ENCODE measurements around the gene CFAP157. TPM values are rescaled to one million over a fixed set of nuclear protein-coding genes. Genes with fewer than 3 reads are reported as not detected.
A peak's percentile ranks its signal among the peaks of the same experiment; 100 is the strongest.

CFAP157 gene
- total and polyA plus RNA-seq, 2 of the 13 experiments (the other 11 are each of a cell fraction or from before 2014, with no cell fraction given): 0.07 TPM; not detected in 1

DNA sequence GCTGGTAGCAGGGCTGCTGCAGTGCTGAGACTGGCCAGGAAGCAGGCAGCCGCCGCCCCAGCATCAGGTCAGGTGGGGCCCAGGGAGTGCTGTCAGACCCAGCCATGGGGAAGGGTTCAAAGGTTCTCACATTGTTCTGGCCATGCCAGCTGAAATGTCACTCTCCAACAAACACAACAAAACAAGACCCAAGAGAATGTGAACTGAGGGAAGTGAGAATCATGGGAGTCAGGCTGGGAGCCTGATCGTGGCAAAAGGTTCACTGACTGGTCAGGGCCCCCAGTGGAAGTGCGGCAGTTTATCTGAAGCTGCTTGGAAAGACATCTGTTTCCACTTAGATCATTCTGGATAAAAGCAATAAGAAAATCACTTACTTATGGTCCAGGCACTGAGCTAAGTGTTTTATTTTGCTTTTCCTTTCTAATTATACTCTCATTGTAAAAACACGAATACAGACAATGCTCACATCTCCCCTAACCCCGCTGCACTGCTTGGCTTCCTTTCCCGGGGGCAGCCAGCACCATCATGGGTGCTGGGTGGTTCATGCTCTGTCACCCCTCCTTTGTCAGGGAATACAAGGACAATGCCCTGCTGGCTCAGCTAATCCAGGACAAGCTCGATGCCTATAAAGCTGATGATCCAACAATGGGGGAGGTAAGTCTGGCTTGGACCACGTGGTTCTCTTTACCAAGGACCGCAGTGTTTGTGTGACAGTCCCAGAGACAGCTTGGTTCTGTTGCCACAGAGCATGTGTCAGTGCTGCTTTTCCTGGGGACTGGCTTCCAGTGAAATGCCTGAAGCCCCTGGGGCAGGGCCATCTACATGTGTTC lies 41.9 kb upstream of the CFAP157 start (continued):
- TF ChIP-seq FOXP1 (IDR thresholded peaks at IDR 0.05) (no peak), FOXP1 (CRISPR knock-in tag; IDR thresholded peaks at IDR 0.05) (peak; percentile 24; the same call in 1 of the 2 replicates), ZNF607 (CRISPR knock-in tag; IDR thresholded peaks at IDR 0.05; ENCODE audit: borderline replicate concordance) (peak; percentile 2; the same call in 1 of the 2 replicates), ZC3H4 (CRISPR knock-in tag; IDR thresholded peaks at IDR 0.05; ENCODE audit: borderline replicate concordance) (no peak), RXRB (CRISPR knock-in tag; IDR thresholded peaks at IDR 0.05; ENCODE audit: borderline replicate concordance) (peak; percentile 74; the same call in 1 of the 2 replicates), PHF20 (CRISPR knock-in tag; IDR thresholded peaks at IDR 0.05) (0 out of 2 replicates have a peak, but pooled peaks have one; percentile 47), TOE1 (CRISPR knock-in tag; IDR thresholded peaks at IDR 0.05) (no peak), HDAC2 (CRISPR knock-in tag; IDR thresholded peaks at IDR 0.05) (peak; percentile 35; the same call in 1 of the 2 replicates)
- TF ChIP-seq, protein P1, sequence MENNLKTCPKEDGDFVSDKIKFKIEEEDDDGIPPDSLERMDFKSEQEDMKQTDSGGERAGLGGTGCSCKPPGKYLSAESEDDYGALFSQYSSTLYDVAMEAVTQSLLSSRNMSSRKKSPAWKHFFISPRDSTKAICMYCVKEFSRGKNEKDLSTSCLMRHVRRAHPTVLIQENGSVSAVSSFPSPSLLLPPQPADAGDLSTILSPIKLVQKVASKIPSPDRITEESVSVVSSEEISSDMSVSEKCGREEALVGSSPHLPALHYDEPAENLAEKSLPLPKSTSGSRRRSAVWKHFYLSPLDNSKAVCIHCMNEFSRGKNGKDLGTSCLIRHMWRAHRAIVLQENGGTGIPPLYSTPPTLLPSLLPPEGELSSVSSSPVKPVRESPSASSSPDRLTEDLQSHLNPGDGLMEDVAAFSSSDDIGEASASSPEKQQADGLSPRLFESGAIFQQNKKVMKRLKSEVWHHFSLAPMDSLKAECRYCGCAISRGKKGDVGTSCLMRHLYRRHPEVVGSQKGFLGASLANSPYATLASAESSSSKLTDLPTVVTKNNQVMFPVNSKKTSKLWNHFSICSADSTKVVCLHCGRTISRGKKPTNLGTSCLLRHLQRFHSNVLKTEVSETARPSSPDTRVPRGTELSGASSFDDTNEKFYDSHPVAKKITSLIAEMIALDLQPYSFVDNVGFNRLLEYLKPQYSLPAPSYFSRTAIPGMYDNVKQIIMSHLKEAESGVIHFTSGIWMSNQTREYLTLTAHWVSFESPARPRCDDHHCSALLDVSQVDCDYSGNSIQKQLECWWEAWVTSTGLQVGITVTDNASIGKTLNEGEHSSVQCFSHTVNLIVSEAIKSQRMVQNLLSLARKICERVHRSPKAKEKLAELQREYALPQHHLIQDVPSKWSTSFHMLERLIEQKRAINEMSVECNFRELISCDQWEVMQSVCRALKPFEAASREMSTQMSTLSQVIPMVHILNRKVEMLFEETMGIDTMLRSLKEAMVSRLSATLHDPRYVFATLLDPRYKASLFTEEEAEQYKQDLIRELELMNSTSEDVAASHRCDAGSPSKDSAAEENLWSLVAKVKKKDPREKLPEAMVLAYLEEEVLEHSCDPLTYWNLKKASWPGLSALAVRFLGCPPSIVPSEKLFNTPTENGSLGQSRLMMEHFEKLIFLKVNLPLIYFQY (CRISPR knock-in tag; IDR thresholded peaks at IDR 0.05; ENCODE audit: borderline replicate concordance): peak; percentile 19; the same call in 1 of the 2 replicates
- TF ChIP-seq, protein P2, sequence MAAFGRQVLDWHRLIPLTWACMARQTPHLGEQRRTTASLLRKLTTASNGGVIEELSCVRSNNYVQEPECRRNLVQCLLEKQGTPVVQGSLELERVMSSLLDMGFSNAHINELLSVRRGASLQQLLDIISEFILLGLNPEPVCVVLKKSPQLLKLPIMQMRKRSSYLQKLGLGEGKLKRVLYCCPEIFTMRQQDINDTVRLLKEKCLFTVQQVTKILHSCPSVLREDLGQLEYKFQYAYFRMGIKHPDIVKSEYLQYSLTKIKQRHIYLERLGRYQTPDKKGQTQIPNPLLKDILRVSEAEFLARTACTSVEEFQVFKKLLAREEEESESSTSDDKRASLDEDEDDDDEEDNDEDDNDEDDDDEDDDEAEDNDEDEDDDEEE (CRISPR knock-in tag; IDR thresholded peaks at IDR 0.05): 0 out of 2 replicates have a peak, but pooled peaks have one; percentile 41
- TF ChIP-seq, protein P3, sequence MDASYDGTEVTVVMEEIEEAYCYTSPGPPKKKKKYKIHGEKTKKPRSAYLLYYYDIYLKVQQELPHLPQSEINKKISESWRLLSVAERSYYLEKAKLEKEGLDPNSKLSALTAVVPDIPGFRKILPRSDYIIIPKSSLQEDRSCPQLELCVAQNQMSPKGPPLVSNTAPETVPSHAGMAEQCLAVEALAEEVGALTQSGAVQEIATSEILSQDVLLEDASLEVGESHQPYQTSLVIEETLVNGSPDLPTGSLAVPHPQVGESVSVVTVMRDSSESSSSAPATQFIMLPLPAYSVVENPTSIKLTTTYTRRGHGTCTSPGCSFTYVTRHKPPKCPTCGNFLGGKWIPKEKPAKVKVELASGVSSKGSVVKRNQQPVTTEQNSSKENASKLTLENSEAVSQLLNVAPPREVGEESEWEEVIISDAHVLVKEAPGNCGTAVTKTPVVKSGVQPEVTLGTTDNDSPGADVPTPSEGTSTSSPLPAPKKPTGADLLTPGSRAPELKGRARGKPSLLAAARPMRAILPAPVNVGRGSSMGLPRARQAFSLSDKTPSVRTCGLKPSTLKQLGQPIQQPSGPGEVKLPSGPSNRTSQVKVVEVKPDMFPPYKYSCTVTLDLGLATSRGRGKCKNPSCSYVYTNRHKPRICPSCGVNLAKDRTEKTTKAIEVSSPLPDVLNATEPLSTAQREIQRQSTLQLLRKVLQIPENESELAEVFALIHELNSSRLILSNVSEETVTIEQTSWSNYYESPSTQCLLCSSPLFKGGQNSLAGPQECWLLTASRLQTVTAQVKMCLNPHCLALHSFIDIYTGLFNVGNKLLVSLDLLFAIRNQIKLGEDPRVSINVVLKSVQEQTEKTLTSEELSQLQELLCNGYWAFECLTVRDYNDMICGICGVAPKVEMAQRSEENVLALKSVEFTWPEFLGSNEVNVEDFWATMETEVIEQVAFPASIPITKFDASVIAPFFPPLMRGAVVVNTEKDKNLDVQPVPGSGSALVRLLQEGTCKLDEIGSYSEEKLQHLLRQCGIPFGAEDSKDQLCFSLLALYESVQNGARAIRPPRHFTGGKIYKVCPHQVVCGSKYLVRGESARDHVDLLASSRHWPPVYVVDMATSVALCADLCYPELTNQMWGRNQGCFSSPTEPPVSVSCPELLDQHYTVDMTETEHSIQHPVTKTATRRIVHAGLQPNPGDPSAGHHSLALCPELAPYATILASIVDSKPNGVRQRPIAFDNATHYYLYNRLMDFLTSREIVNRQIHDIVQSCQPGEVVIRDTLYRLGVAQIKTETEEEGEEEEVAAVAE (CRISPR knock-in tag; IDR thresholded peaks at IDR 0.05; ENCODE audit: borderline replicate concordance): no peak
- TF ChIP-seq, protein P4, sequence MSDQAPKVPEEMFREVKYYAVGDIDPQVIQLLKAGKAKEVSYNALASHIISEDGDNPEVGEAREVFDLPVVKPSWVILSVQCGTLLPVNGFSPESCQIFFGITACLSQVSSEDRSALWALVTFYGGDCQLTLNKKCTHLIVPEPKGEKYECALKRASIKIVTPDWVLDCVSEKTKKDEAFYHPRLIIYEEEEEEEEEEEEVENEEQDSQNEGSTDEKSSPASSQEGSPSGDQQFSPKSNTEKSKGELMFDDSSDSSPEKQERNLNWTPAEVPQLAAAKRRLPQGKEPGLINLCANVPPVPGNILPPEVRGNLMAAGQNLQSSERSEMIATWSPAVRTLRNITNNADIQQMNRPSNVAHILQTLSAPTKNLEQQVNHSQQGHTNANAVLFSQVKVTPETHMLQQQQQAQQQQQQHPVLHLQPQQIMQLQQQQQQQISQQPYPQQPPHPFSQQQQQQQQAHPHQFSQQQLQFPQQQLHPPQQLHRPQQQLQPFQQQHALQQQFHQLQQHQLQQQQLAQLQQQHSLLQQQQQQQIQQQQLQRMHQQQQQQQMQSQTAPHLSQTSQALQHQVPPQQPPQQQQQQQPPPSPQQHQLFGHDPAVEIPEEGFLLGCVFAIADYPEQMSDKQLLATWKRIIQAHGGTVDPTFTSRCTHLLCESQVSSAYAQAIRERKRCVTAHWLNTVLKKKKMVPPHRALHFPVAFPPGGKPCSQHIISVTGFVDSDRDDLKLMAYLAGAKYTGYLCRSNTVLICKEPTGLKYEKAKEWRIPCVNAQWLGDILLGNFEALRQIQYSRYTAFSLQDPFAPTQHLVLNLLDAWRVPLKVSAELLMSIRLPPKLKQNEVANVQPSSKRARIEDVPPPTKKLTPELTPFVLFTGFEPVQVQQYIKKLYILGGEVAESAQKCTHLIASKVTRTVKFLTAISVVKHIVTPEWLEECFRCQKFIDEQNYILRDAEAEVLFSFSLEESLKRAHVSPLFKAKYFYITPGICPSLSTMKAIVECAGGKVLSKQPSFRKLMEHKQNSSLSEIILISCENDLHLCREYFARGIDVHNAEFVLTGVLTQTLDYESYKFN (CRISPR knock-in tag; conservative IDR thresholded peaks at IDR 0.05): peak; percentile 84
